PFSK-1 (cell line): Measurements from ENCODE around the gene TTC21A.

Experiments
- FOXP2 ChIP-seq: optimal IDR thresholded peaks from 2 replicates; pipeline ENCODE3; 2011; ENCODE audit warnings: borderline replicate concordance, control low read depth, inconsistent platforms; ENCODE audit not compliant: insufficient read depth; ENCODE audit errors: extremely low read length, extremely low read depth
- POLR2AphosphoS5 ChIP-seq: IDR thresholded peaks from 2 replicates; pipeline ENCODE4 v1.6.1; 2012; ENCODE audit warnings: low read depth, mild to moderate bottlenecking, control low read depth, low read length, moderate library complexity
- SIN3A ChIP-seq: IDR thresholded peaks from 2 replicates; pipeline ENCODE4 v1.6.1; 2012; ENCODE audit warnings: mild to moderate bottlenecking, low read length, moderate library complexity, borderline replicate concordance; ENCODE audit not compliant: insufficient read depth
- TAF1 ChIP-seq: IDR thresholded peaks from 2 replicates; pipeline ENCODE4 v1.6.1; 2012; ENCODE audit warnings: low read length, control low read depth, borderline replicate concordance; ENCODE audit not compliant: insufficient read depth
- TF ChIP-seq, protein P1 (sequence below), 2 experiments: IDR thresholded peaks; 2 replicates each; pipeline versions ENCODE4 v1.6.1 to v1.8.0; 2011 to 2012; ENCODE audit warnings: low read depth in 2 of 2, low read length in 2 of 2, control low read depth in 1 of 2, inconsistent platforms in 1 of 2, mild to moderate bottlenecking in 1 of 2, moderate library complexity in 1 of 2; ENCODE audit not compliant: insufficient read depth in 1 of 2

- TF ChIP-seq SIN3A = no peak
- no peak for TF ChIP-seq POLR2AphosphoS5
- TF ChIP-seq TAF1 = no peak
- TF ChIP-seq, protein P1, sequence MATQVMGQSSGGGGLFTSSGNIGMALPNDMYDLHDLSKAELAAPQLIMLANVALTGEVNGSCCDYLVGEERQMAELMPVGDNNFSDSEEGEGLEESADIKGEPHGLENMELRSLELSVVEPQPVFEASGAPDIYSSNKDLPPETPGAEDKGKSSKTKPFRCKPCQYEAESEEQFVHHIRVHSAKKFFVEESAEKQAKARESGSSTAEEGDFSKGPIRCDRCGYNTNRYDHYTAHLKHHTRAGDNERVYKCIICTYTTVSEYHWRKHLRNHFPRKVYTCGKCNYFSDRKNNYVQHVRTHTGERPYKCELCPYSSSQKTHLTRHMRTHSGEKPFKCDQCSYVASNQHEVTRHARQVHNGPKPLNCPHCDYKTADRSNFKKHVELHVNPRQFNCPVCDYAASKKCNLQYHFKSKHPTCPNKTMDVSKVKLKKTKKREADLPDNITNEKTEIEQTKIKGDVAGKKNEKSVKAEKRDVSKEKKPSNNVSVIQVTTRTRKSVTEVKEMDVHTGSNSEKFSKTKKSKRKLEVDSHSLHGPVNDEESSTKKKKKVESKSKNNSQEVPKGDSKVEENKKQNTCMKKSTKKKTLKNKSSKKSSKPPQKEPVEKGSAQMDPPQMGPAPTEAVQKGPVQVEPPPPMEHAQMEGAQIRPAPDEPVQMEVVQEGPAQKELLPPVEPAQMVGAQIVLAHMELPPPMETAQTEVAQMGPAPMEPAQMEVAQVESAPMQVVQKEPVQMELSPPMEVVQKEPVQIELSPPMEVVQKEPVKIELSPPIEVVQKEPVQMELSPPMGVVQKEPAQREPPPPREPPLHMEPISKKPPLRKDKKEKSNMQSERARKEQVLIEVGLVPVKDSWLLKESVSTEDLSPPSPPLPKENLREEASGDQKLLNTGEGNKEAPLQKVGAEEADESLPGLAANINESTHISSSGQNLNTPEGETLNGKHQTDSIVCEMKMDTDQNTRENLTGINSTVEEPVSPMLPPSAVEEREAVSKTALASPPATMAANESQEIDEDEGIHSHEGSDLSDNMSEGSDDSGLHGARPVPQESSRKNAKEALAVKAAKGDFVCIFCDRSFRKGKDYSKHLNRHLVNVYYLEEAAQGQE (IDR thresholded peaks at IDR 0.05; ENCODE audit: insufficient read depth in 1 of 2, low read depth in 2 of 2, low read length in 2 of 2) = no peak
- no peak for TF ChIP-seq FOXP2
These were observed 7.6 kb upstream of the TTC21A start for GRCh38 chr3:39099738-39100499.
